Lung (tissue), 12 donors: Measurements from ENCODE around the gene MSANTD2. TPM values are rescaled to one million over a fixed set of nuclear protein-coding genes. Genes with fewer than 3 reads are reported as not detected.

ENCODE experiments used
- ATAC-seq: fragments of 200-7000 bp; cut with Tn5 transposase; one replicate; pipeline ENCODE4 v1.9.1; 2020; ENCODE audit warnings: moderate number of reproducible peaks; ENCODE audit not compliant: insufficient read depth, low FRiP score
- DNase-seq, 3 donors: peaks; one replicate each; pipeline ENCODE4 v3.0.0-alpha.2; 2013 to 2017
- H3K27ac ChIP-seq, 2 donors: one replicate each; pipeline ENCODE4 v1.5.1; 2013; ENCODE audit warnings: mild to moderate bottlenecking in 2 of 2, moderate library complexity in 2 of 2, control low read depth in 1 of 2, inconsistent platforms in 1 of 2, low read depth in 1 of 2, low read length in 1 of 2
- H3K27me3 ChIP-seq, 3 donors: one replicate each; pipeline ENCODE4 v1.5.1; 2013; ENCODE audit warnings: low read length in 2 of 3; ENCODE audit not compliant: control insufficient read depth in 3 of 3, insufficient read depth in 3 of 3
- H3K36me3 ChIP-seq, 4 donors: one replicate each; pipeline ENCODE4 v1.5.1; 2013; ENCODE audit warnings: low read length in 4 of 4, mild to moderate bottlenecking in 1 of 4, moderate library complexity in 1 of 4; ENCODE audit not compliant: control insufficient read depth in 4 of 4, insufficient read depth in 4 of 4
- H3K4me1 ChIP-seq, 5 donors: one replicate each; pipeline ENCODE4 v1.5.1; 2013; ENCODE audit warnings: low read length in 5 of 5, mild to moderate bottlenecking in 2 of 5, moderate library complexity in 1 of 5; ENCODE audit not compliant: control insufficient read depth in 5 of 5, insufficient read depth in 5 of 5
- H3K4me3 ChIP-seq: one replicate; pipeline ENCODE4 v1.5.1; 2013; ENCODE audit warnings: mild to moderate bottlenecking, control low read depth, moderate library complexity
- H3K9ac ChIP-seq, 2 donors: one replicate each; pipeline ENCODE4 v1.5.1; 2013; ENCODE audit warnings: low read length in 2 of 2, control low read depth in 1 of 2; ENCODE audit not compliant: insufficient read depth in 1 of 2
- H3K9me3 ChIP-seq, 4 donors: one replicate each; pipeline ENCODE4 v1.5.1; 2013; ENCODE audit warnings: low read length in 3 of 4, mild to moderate bottlenecking in 1 of 4, moderate library complexity in 1 of 4; ENCODE audit not compliant: control insufficient read depth in 4 of 4, insufficient read depth in 3 of 4
- WGBS, 2 donors: extraction: QIAGEN DNeasy Blood & Tissue Kit; methylation state at CpG; one replicate each; pipeline ENCODE4 v1.1.7; 2013; 5-methylcytosine and 5-hydroxymethylcytosine counted together
- polyA plus RNA-seq, 2 donors: library from polyadenylated mRNA; stranded (reverse); fragments of 200-250 nt; gene quantifications; one replicate each; pipeline ENCODE4 v1.2.1, GENCODE V29; 2013
- total RNA-seq, 2 donors: library from RNA; depleted of rRNA in 1 of 2; stranded (reverse); fragments of >200 nt in 1 of 2; gene quantifications; one replicate each; pipeline ENCODE4 v1.2.1, GENCODE V29; 2014 to 2021
- TF ChIP-seq, protein P1 (sequence below): IDR thresholded peaks from 2 replicates; pipeline ENCODE4 v1.5.1; 2012; ENCODE audit warnings: mild to moderate bottlenecking; ENCODE audit errors: control extremely low read depth, extremely low read depth
- donor health status: control.
- donor health status: control.
- donor health status: Bipolar disorder and iron deficiency.
- donor health status: healthy.
- donor health status: DM: yes; HTN: yes; CAD: no.

The MSANTD2 gene
- total and polyA plus RNA-seq, 4 donors: 3.9 to 33.6 (median 15.7) TPM

GRCh38 chr11:124749912-124750311, 50.3 kb downstream of the MSANTD2 start:
- H3K36me3 ChIP-seq: peaks cover 0 to 8% (median 0%) of the 10 kb centered on the region in 4 donors
- TF ChIP-seq, protein P1, sequence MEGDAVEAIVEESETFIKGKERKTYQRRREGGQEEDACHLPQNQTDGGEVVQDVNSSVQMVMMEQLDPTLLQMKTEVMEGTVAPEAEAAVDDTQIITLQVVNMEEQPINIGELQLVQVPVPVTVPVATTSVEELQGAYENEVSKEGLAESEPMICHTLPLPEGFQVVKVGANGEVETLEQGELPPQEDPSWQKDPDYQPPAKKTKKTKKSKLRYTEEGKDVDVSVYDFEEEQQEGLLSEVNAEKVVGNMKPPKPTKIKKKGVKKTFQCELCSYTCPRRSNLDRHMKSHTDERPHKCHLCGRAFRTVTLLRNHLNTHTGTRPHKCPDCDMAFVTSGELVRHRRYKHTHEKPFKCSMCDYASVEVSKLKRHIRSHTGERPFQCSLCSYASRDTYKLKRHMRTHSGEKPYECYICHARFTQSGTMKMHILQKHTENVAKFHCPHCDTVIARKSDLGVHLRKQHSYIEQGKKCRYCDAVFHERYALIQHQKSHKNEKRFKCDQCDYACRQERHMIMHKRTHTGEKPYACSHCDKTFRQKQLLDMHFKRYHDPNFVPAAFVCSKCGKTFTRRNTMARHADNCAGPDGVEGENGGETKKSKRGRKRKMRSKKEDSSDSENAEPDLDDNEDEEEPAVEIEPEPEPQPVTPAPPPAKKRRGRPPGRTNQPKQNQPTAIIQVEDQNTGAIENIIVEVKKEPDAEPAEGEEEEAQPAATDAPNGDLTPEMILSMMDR: no peak
- no peak overlapping the region for H3K9ac ChIP-seq
- 70 to 80% methylated on average over 1 of the region's 1 CpG for WGBS, 2 donors
- no peak overlapping the region for H3K4me3 ChIP-seq
- H3K27me3 ChIP-seq: peaks cover 0 to 68% (median 62%) of the 10 kb centered on the region in 3 donors
- peaks cover 0 to 40% (median 25%) of the 10 kb centered on the region in 5 donors for H3K4me1 ChIP-seq
- H3K9me3 ChIP-seq: no peaks in the 10 kb centered on the region
- no peak overlapping the region for H3K27ac ChIP-seq
- DNase-seq (no peak), ATAC-seq (no peak)

- no peak for DNase-seq
- peaks cover 0 to 76% (median 68%) of the 10 kb centered on the region in 3 donors for H3K27me3 ChIP-seq
- ATAC-seq: no peak
- WGBS, 2 donors: 42 to 49% methylated on average over 12 of the region's 12 CpGs
- TF ChIP-seq, protein P1: no peak
- H3K4me3 ChIP-seq: no peak overlapping the region
- H3K9me3 ChIP-seq: no peaks in the 10 kb centered on the region
- no peak overlapping the region for H3K9ac ChIP-seq
- H3K4me1 ChIP-seq: peaks cover 0 to 35% (median 16%) of the 10 kb centered on the region in 5 donors
- peaks cover 0 to 2% (median 0%) of the 10 kb centered on the region in 4 donors for H3K36me3 ChIP-seq
- H3K27ac ChIP-seq: peak overlapping the region in 1 of 2 donors; percentile 71
Measured at GRCh38 chr11:124748481-124749343, 51.5 kb downstream of the MSANTD2 start.

DNA sequence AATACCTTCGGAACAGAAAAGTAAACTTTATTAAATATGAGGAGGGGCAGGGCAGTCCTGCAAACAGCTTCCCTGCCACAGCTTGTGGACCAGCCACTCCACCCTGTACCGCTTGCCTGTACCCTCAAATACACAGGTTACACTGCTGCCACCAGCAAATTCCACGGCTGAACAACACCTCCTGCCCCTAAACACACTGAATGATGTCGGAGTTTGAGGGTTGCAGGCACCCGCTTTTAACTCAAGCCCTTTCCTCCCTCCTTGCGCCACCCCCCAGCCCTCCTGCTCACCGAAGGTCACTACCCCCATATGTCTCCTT, 52.1 kb downstream of the MSANTD2 start:
- Histone ChIP-seq H3K36me3 (no peaks in the 10 kb centered on the region), H3K27me3 (peaks cover 0 to 82% (median 69%) of the 10 kb centered on the region in 3 donors), H3K27ac (peak overlapping the region in 1 of 2 donors; percentile 71), H3K9me3 (no peaks in the 10 kb centered on the region), H3K4me3 (no peak overlapping the region), H3K4me1 (peaks cover 0 to 30% (median 13%) of the 10 kb centered on the region in 5 donors), H3K9ac (no peak overlapping the region)
- ATAC-seq (no peak), DNase-seq (no peak)
- TF ChIP-seq, protein P1: no peak
- WGBS, 2 donors: 60 to 64% methylated on average over 7 of the region's 7 CpGs
